ENCODE data around the gene VRTN. TPM values are rescaled to one million over a fixed set of nuclear protein-coding genes. Genes with fewer than 3 reads are reported as not detected.

Gene VRTN
- not detected in 2 replicates for total RNA-seq

GRCh38 chr14:74348241-74348734 is at the start of gene VRTN:
Gene VRTN, plus strand, starts transcription at chr14:74348471. Its CDS starts 8,313 bp downstream, at chr14:74356784.

GRCh38 chr14:74302634-74303569 is 45.4 kb upstream of the VRTN start, which contains the start of gene ABCD4:
Gene ABCD4, minus strand, starts transcription at chr14:74302934. Its CDS starts 22 bp downstream, at chr14:74302912.

Other genes with a start within 250 kb of the VRTN start
- not detected in 2 replicates for gene VSX2, start 109.0 kb upstream of the VRTN start, total RNA-seq
- gene ABCD4, start 45.5 kb upstream of the VRTN start, total RNA-seq: 33.1 and 34.4 TPM in 2 replicates
- under 0.01 TPM in 1 of 2 replicates, not detected in the other for gene SYNDIG1L, start 77.7 kb downstream of the VRTN start, total RNA-seq
- gene NPC2, start 144.8 kb downstream of the VRTN start, total RNA-seq: 288 and 325 TPM in 2 replicates
- gene ISCA2, start 145.3 kb downstream of the VRTN start, total RNA-seq: 7.3 and 10.0 TPM in 2 replicates

Data from smooth muscle cell of the pulmonary artery (primary cell).